K562 (cell line): ENCODE results near the gene OR13J1. TPM values are rescaled to one million over a fixed set of nuclear protein-coding genes. Genes with fewer than 3 reads are reported as not detected.

ENCODE experiments used
- ATAC-seq: fragments of 200-7000 bp; cut with Tn5 transposase; 3 replicates; pipeline ENCODE4 v1.9.1; 2020; ENCODE audit warnings: moderate library complexity
- BruUV-seq: library from RNA; stranded (reverse); fragments of 400-500 nt; replicated peaks from 2 replicates; lab custom pipeline; 2021; lab: Mats Ljungman, UMichigan
- CTCF ChIA-PET: fragments of 300-600 bp; formaldehyde crosslinking; extraction: SDS; loops from one replicate; lab custom pipeline; 2021; ENCODE audit warnings: low intra/inter-chr PET ratio; lab: Yijun Ruan, JAX
- POLR2A ChIA-PET: fragments of 300-600, 350-650 bp; sonication (Branson Sonifier 250); formaldehyde crosslinking; extraction: SDS; loops from one replicate; lab custom pipeline; 2021; ENCODE audit warnings: antibody characterized with exemption, inconsistent platforms; lab: Yijun Ruan, JAX
- DNase-seq, 4 experiments: peaks; one replicate each; pipeline versions ENCODE4 v3.0.0 to v3.0.0-alpha.2; 2011 to 2018; ENCODE audit warnings: low spot score in 3 of 4, mixed read lengths in 3 of 4; ENCODE audit errors: extremely low read depth in 1 of 4
- FAIRE-seq: peaks from 2 replicates; lab custom pipeline; 2011; peaks lifted over from hg19 to GRCh38; lab: Jason Lieb, UNC
- H2AFZ ChIP-seq: 2 replicates; pipeline ENCODE4 v1.6.0; 2011; ENCODE audit warnings: low read depth, low read length, control low read depth, inconsistent platforms
- H3K27ac ChIP-seq: fragments of 200-600 bp; 3 replicates; pipeline ENCODE4 v1.8.0; 2011; ENCODE audit warnings: low read depth, mild to moderate bottlenecking, control low read depth, inconsistent platforms, low read length, moderate library complexity, mixed read lengths; ENCODE audit errors: extremely low read depth
- H3K27me3 ChIP-seq, 2 experiments: fragments of 300-600 bp in 1 of 2; 2 replicates in 1 of 2; 3 replicates in 1 of 2; pipeline versions ENCODE4 v1.6.0 to v1.8.0; 2011; ENCODE audit warnings: inconsistent platforms in 2 of 2, low read length in 2 of 2, mild to moderate bottlenecking in 1 of 2, mixed read lengths in 1 of 2, moderate library complexity in 1 of 2; ENCODE audit not compliant: control insufficient read depth in 2 of 2, insufficient read depth in 2 of 2
- H3K36me3 ChIP-seq: fragments of 300-600 bp; 3 replicates; pipeline ENCODE4 v1.8.0; 2011; ENCODE audit warnings: mild to moderate bottlenecking, low read length, inconsistent platforms; ENCODE audit not compliant: control insufficient read depth, insufficient read depth
- H3K4me1 ChIP-seq, 2 experiments: fragments of 200-600 bp in 1 of 2; replicated peaks in 1 of 2; 2 replicates in 1 of 2; 3 replicates in 1 of 2; pipeline versions ENCODE4 v1.5.1 to v1.8.0; 2011; ENCODE audit warnings: inconsistent platforms in 2 of 2, low read length in 2 of 2, mild to moderate bottlenecking in 1 of 2, mixed read lengths in 1 of 2, moderate library complexity in 1 of 2; ENCODE audit not compliant: control insufficient read depth in 2 of 2, insufficient read depth in 2 of 2
- H3K4me2 ChIP-seq: 2 replicates; pipeline ENCODE4 v1.6.1; 2011; ENCODE audit warnings: low read length, control low read depth, inconsistent platforms, mixed read lengths; ENCODE audit not compliant: insufficient read depth
- H3K4me3 ChIP-seq: fragments of 200-600 bp; sonication (generic), shearing (Covaris generic); 2 replicates; pipeline ENCODE4 v1.5.1; 2016; ENCODE audit warnings: control low read depth, inconsistent platforms
- H3K79me2 ChIP-seq: fragments of 200-600 bp; 3 replicates; pipeline ENCODE4 v1.8.0; 2011; ENCODE audit warnings: low read length, inconsistent platforms; ENCODE audit not compliant: control insufficient read depth, insufficient read depth
- H3K9ac ChIP-seq, 2 experiments: 2 replicates each; pipeline versions ENCODE4 v1.6.0 to v1.6.1; 2011; ENCODE audit warnings: low read depth in 2 of 2, low read length in 2 of 2, control low read depth in 1 of 2, inconsistent platforms in 1 of 2, mild to moderate bottlenecking in 1 of 2, mixed read lengths in 1 of 2; ENCODE audit not compliant: insufficient read depth in 1 of 2
- H3K9me1 ChIP-seq: one replicate; pipeline ENCODE4 v1.6.0; 2011; ENCODE audit warnings: inconsistent platforms, mild to moderate bottlenecking, low read length, moderate library complexity; ENCODE audit not compliant: control insufficient read depth, insufficient read depth
- H3K9me3 ChIP-seq: replicated peaks from 2 replicates; pipeline ENCODE4 v1.5.1; 2011; ENCODE audit warnings: low read depth, low read length, inconsistent platforms; ENCODE audit not compliant: control insufficient read depth, insufficient read depth
- H4K20me1 ChIP-seq: replicated peaks from 2 replicates; pipeline ENCODE4 v1.6.1; 2011; ENCODE audit warnings: low read length, inconsistent platforms, mixed read lengths; ENCODE audit not compliant: control insufficient read depth, insufficient read depth
- BRF1 ChIP-seq: IDR thresholded peaks from 3 replicates; pipeline ENCODE4 v1.6.1; 2011; ENCODE audit warnings: borderline replicate concordance, mild to moderate bottlenecking; ENCODE audit not compliant: insufficient read length; ENCODE audit errors: extremely low read depth
- CHCHD3 ChIP-seq: fragments of 250-450 bp; sonication (Bioruptor Pico); IDR thresholded peaks from 2 replicates; pipeline ENCODE4 v2.1.2; 2022; ENCODE audit warnings: mild to moderate bottlenecking
- DDX20 ChIP-seq: fragments of 450-650 bp; IDR thresholded peaks from 2 replicates; pipeline ENCODE4 v1.6.1; 2016; ENCODE audit warnings: missing genetic modification characterization, low read depth, mild to moderate bottlenecking, missing compliant biosample characterization, moderate library complexity
- EHMT2 ChIP-seq: fragments of 450-650 bp; IDR thresholded peaks from 2 replicates; pipeline ENCODE4 v1.6.1; 2018; ENCODE audit warnings: antibody characterized with exemption
- ELF4 ChIP-seq: fragments of 450-650 bp; formaldehyde crosslinking; IDR thresholded peaks from 2 replicates; pipeline ENCODE4 v1.4.0; 2022; ENCODE audit warnings: missing genetic modification characterization
- FUS ChIP-seq: fragments of 200-400 bp; formaldehyde crosslinking; optimal IDR thresholded peaks from 2 replicates; pipeline ENCODE3; 2017; ENCODE audit warnings: low read depth, low read length
- HDAC3 ChIP-seq: fragments of 450-650 bp; IDR thresholded peaks from 2 replicates; pipeline ENCODE4 v1.6.1; 2018; ENCODE audit warnings: borderline replicate concordance, mild to moderate bottlenecking, moderate library complexity; ENCODE audit not compliant: partially characterized antibody
- LEF1 ChIP-seq: fragments of 450-650 bp; IDR thresholded peaks from 2 replicates; pipeline ENCODE4 v1.6.1; 2016; ENCODE audit warnings: mild to moderate bottlenecking
- POLR2A ChIP-seq: fragments of 450-650 bp; conservative IDR thresholded peaks from 2 replicates; pipeline ENCODE4 v1.6.1; 2016
- RBM34 ChIP-seq: fragments of 200-400 bp; formaldehyde crosslinking; IDR thresholded peaks from 2 replicates; pipeline ENCODE4 v1.6.1; 2018; ENCODE audit warnings: low read length, borderline replicate concordance; ENCODE audit not compliant: insufficient read depth
- RUNX1 ChIP-seq: sonication (generic); IDR thresholded peaks from 2 replicates; pipeline ENCODE4 v1.6.1; 2016; ENCODE audit warnings: antibody characterized with exemption, low read depth
- ZMIZ1 ChIP-seq, 2 experiments: fragments of 150-350 bp in 1 of 2; IDR thresholded peaks; 2 replicates each; pipeline ENCODE4 v1.6.1; 2012 to 2016; ENCODE audit warnings: low read depth in 2 of 2, low read length in 2 of 2, mild to moderate bottlenecking in 1 of 2, moderate library complexity in 1 of 2
- ZNF75A ChIP-seq: fragments of 450-650 bp; formaldehyde crosslinking; IDR thresholded peaks from 2 replicates; pipeline ENCODE4 v1.4.0; 2020; ENCODE audit warnings: mild to moderate bottlenecking
- WGBS: fragments of 100-300 bp; shearing (Covaris generic); methylation state at CpG from one replicate; pipeline ENCODE4 v1.1.6; 2016; ENCODE audit warnings: low coverage, mixed read lengths; ENCODE audit not compliant: insufficient coverage; ENCODE audit errors: missing lambda C conversion rate; 5-methylcytosine and 5-hydroxymethylcytosine counted together
- in situ Hi-C: fragments of 300-500 bp; cut with MboI; formaldehyde crosslinking; loops from 4 replicates; pipeline ENCODE4 v1.15.0; 2018; ENCODE audit warnings: inconsistent platforms, mixed read lengths
- intact Hi-C: fragments of 100-400 bp; cut with micrococcal nuclease; formaldehyde crosslinking; loops from 2 replicates; pipeline ENCODE4 v1.14.2; 2022
- polyA plus RNA-seq, 8 experiments: library from polyadenylated mRNA; depleted of rRNA in 4 of 8; stranded (reverse) in 5 of 8; unstranded in 3 of 8; fragments of >200 nt; fragmentation: Nextera tagmentation in 2 of 8; fragmentation: Illumina TruSeq in 1 of 8; extraction: Ambion mirVana in 2 of 8; extraction: Trizol in 1 of 8; gene quantifications; 2 replicates each; pipeline versions ENCODE4 v1.2.1 to v1.2.3, GENCODE V29; 2011 to 2014; ENCODE audit warnings: inconsistent platforms in 1 of 8, missing spikeins in 1 of 8
- total RNA-seq, 7 experiments: library from RNA; depleted of rRNA in 6 of 7; stranded (reverse); fragments of >200 nt in 6 of 7; fragmentation: Illumina TruSeq in 2 of 7; extraction: Trizol in 2 of 7; gene quantifications; 2 replicates each; pipeline versions ENCODE4 v1.2.1 to v1.2.3, GENCODE V29; 2011 to 2021; ENCODE audit warnings: low replicate concordance in 1 of 7
- TF ChIP-seq, protein P1 (sequence below): fragments of 450-650 bp; IDR thresholded peaks from 2 replicates; pipeline ENCODE4 v1.6.1; 2016; ENCODE audit warnings: borderline replicate concordance
- TF ChIP-seq, protein P2 (sequence below): fragments of 450-650 bp; IDR thresholded peaks from 2 replicates; pipeline ENCODE4 v1.6.1; 2014; ENCODE audit warnings: low read depth, mild to moderate bottlenecking, moderate library complexity, borderline replicate concordance

Gene OR13J1
- total and polyA plus RNA-seq, 9 of the 15 experiments (the other 6 are each of a cell fraction or from before 2014, with no cell fraction given): not detected

GRCh38 chr9:35852876-35853865 is 17.0 kb downstream of the OR13J1 start:
- no TSS peak for BruUV-seq
- no peak for FAIRE-seq
- H2AFZ ChIP-seq: no peak overlapping the region
- H3K4me1 ChIP-seq: no peaks in the 10 kb centered on the region
- H3K27ac ChIP-seq: no peak overlapping the region
- CTCF ChIA-PET: no interaction called here
- no peak for ATAC-seq
- H3K4me2 ChIP-seq: no peak overlapping the region
- H4K20me1 ChIP-seq: no peaks in the 10 kb centered on the region
- H3K79me2 ChIP-seq: no peaks in the 10 kb centered on the region
- no peak overlapping the region for H3K9ac ChIP-seq
- no peaks in the 10 kb centered on the region for H3K36me3 ChIP-seq
- peaks cover 9 to 40% of the 10 kb centered on the region in 2 experiments; a peak in 4 of 5 replicates for H3K27me3 ChIP-seq
- no peaks in the 10 kb centered on the region for H3K9me3 ChIP-seq
- intact Hi-C loops: no loop called here
- under 1% methylated on average over 21 of the region's 25 CpGs for WGBS
- no peak for TF ChIP-seq ZMIZ1 (IDR thresholded peaks at IDR 0.05; ENCODE audit: low read depth in 2 of 2, low read length in 2 of 2)
- no peak for TF ChIP-seq BRF1
- no peak for TF ChIP-seq FUS
- no peak for TF ChIP-seq RUNX1
- no peak for TF ChIP-seq EHMT2
- TF ChIP-seq, protein P1, sequence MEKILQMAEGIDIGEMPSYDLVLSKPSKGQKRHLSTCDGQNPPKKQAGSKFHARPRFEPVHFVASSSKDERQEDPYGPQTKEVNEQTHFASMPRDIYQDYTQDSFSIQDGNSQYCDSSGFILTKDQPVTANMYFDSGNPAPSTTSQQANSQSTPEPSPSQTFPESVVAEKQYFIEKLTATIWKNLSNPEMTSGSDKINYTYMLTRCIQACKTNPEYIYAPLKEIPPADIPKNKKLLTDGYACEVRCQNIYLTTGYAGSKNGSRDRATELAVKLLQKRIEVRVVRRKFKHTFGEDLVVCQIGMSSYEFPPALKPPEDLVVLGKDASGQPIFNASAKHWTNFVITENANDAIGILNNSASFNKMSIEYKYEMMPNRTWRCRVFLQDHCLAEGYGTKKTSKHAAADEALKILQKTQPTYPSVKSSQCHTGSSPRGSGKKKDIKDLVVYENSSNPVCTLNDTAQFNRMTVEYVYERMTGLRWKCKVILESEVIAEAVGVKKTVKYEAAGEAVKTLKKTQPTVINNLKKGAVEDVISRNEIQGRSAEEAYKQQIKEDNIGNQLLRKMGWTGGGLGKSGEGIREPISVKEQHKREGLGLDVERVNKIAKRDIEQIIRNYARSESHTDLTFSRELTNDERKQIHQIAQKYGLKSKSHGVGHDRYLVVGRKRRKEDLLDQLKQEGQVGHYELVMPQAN: no peak
- TF ChIP-seq POLR2A: no peak
- no peak for TF ChIP-seq ZNF75A (CRISPR knock-in tag)
- TF ChIP-seq ELF4 (CRISPR knock-in tag): no peak
- no peak for TF ChIP-seq RBM34
- TF ChIP-seq DDX20 (tag): no peak
- TF ChIP-seq HDAC3: no peak
- no peak for TF ChIP-seq CHCHD3
- TF ChIP-seq, protein P2, sequence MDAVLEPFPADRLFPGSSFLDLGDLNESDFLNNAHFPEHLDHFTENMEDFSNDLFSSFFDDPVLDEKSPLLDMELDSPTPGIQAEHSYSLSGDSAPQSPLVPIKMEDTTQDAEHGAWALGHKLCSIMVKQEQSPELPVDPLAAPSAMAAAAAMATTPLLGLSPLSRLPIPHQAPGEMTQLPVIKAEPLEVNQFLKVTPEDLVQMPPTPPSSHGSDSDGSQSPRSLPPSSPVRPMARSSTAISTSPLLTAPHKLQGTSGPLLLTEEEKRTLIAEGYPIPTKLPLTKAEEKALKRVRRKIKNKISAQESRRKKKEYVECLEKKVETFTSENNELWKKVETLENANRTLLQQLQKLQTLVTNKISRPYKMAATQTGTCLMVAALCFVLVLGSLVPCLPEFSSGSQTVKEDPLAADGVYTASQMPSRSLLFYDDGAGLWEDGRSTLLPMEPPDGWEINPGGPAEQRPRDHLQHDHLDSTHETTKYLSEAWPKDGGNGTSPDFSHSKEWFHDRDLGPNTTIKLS: no peak
- no peak for TF ChIP-seq LEF1
- TF ChIP-seq, all 486 proteins: peak for 0
- no peaks in the 10 kb centered on the region for H3K9me1 ChIP-seq
- DNase-seq: no peak
- POLR2A ChIA-PET: interaction anchor here (1.6 kb wide), 1 partner anchor 9 kb away, joined by 3 read pairs; no protein-coding TSS in a partner anchor
- no peak overlapping the region for H3K4me3 ChIP-seq
- in situ Hi-C loops: no loop called here
